HG03342 (cell line): ENCODE results near the gene ITSN1.

Experiments
- ATAC-seq: cut with Tn5 transposase; IDR thresholded peaks from one replicate; pipeline ENCODE4 v1.9.1; 2021; ENCODE audit warnings: mild to moderate bottlenecking, moderate library complexity; ENCODE audit not compliant: unreplicated experiment

Gene ITSN1

DNA sequence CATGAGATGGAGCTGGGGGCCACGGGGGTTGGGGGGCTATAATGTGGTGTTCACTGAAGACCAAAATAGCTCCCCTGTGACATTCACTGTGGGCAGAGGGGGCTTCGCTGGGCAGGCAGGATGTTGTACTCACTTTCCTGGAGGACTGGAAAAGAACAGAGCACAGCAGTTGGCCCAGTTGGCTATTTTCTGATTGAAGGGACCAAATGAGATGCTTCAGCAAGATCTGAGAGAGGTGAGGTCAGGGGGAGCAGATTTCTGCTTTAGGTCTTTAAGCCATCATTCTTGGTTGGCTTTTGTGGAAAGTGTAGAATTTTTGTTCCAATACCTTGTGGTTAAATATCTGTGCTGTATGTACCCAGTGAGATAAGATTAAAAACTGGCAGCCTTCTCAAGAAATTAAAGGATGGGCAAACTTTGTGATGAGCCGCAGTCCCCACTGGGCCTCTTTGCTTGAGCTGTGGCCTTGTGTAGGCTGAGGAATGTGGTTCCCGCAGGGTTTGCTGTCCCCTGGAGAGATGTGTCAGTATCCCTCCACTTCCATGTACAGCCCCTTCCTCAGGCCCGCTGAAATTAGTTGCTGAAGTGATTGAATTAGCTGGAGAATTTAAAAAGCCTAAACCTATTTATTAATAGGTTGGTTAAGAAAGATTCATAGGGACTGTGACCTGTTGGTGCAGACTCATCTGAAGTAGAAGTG, 192.7 kb downstream of the ITSN1 start:
- no peak for ATAC-seq

DNA sequence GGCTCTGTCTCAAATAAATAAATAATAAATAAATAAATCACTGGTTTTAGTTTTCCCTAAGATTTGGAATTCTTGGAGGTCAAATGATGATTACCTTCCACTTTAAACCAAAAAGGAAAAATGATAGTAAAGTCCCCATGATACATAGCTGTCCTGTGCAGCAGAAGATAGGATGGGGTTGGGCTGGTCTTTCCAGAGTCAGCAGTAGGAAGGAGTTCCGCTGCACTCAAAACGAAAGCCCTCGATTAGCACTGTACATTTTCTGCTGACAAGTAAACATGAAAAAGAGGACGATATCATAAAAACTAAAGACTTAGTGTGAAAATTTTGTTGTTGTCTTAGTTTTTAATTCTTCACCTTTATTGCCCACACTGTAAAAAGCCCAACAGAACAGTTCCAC, 193.6 kb downstream of the ITSN1 start:
- ATAC-seq: no peak

DNA sequence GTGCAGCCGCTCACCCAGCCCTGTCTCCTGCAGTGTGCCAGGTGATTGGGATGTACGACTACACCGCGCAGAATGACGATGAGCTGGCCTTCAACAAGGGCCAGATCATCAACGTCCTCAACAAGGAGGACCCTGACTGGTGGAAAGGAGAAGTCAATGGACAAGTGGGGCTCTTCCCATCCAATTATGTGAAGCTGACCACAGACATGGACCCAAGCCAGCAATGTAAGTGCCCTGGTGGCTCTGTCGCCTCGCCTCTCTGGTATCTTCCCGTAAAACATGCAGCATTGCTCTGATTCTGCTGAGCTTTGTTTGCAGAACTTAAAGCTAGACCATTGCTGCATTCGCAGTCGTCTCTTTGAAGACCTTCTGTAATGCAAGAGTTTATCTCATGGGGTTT, 194.1 kb downstream of the ITSN1 start:
- ATAC-seq: no peak

DNA sequence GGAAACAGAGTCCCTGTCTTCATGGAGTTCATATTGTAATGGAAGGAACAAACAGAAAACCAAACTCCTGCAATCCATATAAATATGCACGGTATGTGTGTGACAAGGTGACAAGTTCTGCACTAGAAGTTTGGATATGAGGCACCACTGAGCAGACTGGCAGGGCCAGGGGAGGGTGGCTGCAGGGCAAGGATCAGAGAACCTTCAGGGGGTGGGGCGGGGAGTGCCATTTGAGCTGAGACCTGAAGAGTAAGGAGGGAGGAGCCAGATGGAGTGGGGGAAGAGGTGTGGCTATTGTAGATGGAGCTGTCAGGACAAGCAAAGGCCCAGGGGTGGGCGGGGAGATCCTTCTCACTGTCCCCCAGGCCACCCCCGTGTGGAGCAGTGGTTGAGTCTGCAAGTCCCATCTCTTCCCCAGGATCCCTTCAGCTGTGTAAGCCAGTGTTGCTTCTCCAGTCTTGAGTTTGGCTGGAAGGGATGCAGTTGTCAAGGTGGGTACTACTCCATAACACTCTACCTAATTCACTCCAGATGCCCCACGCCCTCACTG, 196.9 kb downstream of the ITSN1 start:
- no peak for ATAC-seq

DNA sequence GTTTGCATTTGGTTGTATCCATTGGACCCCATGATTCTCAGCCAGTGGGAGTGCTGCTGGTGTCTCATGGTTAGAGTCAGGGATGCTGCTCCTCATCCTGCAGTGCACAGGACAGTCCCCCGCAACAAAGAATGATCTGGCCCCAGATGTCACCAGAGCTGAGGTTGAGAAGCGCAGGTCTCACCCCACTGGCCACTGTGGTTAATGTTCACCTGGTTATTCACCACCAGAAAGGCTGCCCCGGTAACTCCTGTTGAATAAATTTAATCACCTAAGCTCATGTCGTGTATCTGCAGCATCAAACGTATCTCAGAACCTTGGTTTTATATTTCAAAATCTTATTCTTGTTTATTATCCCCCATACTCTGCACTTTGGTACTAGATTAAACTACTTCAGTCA, 197.5 kb downstream of the ITSN1 start:
- ATAC-seq: no peak

DNA sequence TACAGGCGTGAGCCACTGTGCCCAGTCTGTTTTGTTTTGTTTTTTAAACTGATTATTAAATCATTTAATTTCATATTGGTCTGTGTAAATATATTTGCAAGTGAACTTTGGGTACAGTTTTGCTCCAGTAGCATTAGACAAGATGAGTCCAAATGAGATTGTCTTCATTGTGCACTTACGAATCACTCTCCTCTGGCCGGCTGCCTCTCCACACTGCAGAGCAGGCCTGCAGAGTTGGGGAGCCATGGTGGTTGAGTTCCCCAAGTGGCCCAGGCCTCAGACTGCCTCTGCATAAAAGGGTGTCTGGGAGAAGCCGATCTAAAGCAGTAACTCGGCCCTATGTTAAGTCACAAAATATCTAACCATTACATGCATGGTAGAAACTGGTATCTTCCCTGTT, 198.5 kb downstream of the ITSN1 start:
- no peak for ATAC-seq

DNA sequence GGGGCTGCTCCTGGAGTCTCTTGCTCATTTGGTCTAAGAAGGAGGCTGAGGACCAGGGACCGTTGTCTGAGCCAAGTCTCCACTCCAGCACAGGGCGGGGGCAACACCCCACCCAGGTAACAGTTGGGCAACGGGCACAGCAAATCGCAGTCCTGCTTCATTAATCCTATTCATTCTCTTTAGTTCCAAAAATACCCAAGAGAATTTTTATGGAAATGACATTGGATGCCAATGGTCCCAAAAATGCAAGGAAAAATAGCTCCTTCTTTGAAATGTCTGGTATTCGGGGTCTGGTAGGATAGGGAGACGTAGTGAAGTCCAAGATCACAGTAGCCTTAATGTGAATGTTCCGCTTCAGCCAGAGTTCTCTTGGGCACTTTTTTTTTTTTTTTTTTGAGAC, 199.3 kb downstream of the ITSN1 start:
- ATAC-seq: no peak

DNA sequence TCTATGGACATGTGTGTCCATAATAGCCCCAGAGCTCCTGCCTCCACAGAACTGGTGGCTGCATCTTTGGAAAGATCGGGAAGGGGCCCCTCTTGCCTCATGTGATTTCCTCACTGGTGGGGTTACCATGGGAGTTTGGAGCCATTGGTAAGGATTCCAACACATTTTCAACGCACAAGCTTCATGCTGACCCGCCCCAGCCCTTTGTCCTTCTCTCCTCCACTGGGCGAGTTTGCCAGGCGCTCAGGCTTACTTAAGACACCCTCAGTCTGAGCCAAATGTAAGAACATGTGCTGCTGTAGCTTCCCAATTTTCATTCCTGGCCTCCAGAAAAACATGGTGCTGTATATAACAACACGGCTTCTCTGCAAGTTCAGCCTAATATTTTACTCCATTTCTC, 200.9 kb downstream of the ITSN1 start:
- ATAC-seq: no peak

DNA sequence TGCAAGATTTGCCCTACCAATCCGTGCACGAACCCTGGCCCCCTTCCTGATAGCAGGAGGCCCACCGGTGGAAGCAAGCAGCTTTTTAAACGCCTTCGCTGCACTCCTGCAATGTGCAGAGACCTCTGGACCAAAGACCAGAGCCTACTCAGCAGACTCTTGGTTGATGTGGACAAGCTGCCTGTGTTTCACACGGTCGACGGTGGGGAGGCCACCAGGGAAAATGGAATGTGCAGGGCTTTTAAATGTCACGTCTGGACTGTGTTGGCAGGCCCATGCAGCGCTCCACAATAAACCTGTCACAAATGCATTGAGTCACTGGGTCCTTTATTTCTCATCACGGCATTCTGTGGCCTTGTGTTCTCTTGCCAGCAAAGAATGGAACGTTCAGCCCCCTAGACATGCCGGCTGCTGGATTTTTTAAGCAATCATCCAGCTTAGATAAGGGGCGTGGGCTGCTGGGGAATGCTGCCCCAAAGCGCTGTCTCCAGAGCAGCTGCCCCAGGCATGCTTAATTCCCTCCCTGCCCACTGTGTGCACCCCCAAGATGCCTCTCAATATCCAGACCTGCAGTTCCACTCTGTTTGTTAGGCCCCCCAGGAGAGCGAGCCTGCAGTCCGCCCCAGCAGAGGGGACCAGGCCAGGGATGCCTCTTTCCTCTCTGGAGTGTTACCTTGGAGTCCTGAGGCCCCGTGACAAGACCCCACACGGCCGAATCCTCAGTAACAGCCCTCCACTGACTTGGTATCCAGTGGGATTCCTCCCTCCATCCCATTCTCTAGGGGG, 202.0 kb downstream of the ITSN1 start:
- ATAC-seq: no peak

DNA sequence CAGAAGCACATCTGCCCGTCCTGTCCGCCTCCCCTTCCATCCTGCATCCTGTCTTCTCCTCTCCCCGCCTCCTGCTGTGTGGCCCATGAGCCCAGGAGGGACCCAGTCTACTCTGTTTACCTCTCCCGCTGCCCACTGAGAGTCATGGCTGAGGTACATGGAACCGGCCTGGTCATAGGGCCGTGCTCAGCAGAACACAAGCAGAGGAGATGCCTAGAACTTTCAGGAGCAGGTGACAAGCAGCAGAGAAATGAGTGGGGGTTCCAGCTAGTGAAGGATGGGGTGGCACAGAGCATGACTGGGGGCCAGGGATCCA, 202.5 kb downstream of the ITSN1 start:
- no peak for ATAC-seq

DNA sequence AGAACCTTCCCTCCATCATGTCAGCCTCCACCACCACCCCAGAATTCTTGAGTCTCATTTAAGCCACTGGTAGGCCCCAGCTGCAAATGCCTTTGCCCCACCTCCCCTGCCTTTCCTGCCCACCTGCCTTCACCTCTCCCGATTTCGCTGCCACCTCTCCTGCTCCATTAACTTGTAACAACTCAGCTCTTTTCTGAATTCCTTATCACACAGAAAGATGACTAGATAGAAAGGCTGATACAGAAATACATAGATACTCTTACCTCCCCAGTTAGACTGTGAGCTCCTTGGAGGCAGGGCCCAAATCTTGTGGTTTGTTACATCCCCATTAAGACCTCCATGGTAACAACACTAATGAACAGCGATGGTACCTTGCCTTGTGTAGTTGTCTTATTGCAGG, 203.8 kb downstream of the ITSN1 start:
- no peak for ATAC-seq

DNA sequence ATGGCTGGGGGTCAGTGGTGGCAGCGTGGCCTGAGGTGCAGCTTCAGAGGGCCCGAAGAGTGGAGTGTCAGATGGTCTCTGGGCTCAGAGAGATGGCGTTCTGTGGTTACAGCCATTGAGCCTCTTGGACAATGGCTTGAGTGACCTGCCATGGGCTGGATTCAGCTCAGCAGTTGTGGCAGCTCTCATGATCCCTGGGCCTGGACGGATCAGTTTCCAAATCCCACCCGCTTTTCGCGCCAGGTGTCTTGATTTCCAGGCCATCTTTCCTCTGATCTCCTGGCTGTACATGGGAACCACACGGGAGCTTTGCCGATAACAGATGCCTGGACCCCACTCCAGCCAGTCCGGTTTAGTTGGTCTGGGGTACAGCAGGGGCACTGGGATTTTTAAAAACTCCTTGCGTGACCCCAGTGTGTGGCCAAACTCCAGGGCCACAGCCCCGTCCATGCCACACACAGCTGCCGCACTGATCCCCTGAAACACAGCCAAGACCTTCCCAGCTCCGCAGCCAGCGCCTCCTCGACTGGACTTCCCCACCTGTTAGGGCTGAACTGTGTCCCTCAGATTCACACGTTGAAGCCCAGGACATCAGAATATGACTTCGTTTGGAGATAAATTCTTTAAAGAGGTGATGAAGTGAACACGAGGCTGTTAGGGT, 205.4 kb downstream of the ITSN1 start:
- no peak for ATAC-seq

DNA sequence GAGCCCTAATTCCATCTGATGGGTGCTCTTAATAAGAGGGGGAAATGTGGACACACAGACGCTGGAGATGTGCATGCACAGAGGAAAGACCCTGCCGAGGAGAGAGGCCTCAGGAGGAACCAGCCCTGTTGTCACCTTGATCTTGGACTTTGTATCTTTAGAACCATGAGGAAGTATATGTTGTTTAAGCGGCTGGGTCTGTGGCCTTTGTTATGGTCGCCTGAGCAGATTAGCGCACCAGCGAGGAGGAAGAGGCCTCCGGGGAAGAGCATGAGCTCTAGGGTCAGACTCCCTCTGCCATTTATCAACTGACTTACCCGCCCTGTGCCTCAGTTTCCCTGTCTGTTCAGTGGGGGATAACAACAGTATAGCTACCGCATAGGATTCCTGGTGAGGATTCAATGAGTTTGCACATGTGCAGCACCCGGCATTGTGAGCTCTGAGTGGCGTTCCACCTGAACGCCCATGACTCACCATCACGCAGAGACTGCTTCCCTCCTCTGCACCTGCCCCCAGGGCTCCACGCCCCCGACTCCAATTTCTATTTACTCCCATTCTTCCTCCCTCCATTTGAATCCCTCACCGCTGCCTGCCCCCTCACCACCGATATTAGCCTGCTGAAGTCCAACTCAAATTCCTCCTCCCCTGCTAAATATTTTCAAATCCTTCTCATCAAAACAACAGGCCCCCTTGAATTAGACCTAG, 206.1 kb downstream of the ITSN1 start:
- ATAC-seq: no peak

DNA sequence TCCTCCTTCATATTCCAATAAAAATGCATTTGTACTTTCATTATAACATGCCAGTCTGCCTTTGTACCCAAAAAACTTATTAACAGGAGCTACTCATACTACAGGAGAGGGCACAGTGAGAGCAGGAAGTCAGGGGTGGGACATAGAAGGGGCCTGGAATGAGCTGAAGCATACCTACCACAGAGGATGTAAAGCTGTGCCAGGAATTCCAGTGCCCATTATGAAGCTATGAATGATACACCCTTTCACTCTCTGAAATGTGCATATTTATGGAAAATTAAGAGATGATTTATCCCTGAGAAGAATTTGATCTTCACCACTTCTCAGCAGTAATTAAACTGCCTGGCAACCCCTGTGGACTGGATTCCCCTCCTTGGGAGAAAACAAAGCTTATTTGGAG, 207.5 kb downstream of the ITSN1 start:
- no peak for ATAC-seq

DNA sequence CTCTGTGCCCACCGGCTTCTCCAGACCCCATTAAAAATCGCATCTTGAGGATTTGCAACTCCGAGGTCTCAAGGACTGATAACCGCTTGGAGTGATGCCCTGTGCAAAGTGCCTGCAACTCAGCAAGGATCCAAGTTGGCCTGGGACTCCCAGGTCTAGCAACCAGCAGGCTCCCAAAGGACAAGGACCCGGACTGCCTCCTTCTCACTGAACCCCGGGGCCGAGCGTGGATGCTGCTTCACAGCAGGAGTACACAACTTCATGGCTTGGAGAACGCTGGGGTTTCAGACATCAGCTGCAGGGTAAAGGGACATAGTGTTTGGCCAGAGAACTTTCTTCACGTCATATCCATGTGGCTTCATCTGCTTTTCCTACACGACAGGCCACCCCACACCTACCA, 208.1 kb downstream of the ITSN1 start:
- ATAC-seq: no peak

DNA sequence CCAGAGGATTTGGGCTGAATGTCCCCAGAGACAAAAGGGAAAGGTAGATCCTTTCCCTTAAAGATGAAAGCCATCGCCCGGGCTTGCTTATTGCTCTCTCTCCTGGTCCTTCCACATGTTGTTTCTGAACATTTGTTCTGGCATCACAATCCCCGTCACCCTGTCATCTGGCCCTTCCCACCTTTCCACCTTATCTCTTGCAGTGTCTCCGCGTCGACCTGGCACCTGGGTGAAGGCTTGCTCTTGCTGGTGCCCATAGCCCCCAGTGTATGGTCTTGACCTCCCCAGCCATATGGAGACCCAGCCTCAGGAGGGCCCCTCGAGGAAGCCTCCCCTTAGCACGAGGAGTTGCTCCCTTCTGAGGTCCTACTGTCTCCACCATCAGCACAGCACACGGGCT, 208.7 kb downstream of the ITSN1 start:
- no peak for ATAC-seq

DNA sequence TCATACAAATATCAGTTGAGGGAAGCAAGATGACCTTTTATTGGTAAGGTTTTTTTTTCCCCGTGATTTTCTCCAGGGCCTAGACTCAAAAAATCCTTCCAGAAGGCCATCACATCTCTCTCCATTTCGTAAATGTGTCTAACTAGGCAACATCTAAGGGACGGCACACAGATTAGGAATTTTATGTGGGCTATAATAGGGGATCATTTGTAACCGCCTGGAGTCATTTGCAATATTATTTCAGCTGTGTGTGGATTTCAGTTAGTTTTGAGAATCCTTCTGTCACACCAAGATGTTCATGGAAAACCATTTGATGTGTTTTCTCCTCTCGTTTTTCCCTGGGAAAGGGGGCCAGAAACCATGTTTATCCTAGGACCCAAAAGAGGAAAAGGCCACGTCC, 210.2 kb downstream of the ITSN1 start:
- no peak for ATAC-seq

DNA sequence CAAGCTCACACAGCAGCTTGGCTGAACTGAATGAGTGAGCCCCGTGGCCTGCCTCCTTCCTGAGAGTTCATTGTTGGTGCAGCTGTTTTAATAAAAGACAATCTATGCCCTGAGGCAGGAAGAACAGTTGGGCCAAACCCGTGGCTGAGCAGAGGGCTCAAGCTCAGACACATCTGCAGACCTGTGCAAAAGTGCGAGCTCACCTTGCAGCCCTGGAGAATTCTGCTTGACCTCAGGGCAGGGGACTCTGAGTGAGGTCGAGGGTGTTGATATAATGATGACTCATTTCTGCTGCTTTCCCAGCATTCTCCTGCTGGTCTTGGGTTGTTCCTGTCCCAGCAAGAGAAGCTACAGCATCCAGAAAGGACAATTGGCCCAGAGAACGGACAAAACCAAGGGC, 212.3 kb downstream of the ITSN1 start:
- no peak for ATAC-seq

DNA sequence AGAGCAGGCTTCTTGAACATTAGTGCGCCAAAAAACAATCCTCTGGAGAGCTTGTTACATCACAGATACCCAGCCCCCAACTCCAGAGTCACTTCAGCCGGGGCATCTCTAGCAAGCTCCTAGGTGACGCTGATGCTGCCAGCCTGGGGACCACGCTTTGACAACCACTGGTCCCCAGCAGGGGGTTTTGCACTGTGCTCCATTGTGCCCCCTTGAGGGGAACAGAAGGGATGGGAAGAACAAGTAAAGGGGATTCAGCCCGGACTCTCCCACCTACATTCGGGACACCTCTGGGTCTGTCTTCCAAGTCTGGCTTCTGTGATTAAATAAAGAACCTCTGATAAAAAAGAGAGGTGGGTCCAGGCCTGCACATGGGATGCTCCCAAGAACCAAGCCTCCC, 212.9 kb downstream of the ITSN1 start:
- ATAC-seq: no peak

DNA sequence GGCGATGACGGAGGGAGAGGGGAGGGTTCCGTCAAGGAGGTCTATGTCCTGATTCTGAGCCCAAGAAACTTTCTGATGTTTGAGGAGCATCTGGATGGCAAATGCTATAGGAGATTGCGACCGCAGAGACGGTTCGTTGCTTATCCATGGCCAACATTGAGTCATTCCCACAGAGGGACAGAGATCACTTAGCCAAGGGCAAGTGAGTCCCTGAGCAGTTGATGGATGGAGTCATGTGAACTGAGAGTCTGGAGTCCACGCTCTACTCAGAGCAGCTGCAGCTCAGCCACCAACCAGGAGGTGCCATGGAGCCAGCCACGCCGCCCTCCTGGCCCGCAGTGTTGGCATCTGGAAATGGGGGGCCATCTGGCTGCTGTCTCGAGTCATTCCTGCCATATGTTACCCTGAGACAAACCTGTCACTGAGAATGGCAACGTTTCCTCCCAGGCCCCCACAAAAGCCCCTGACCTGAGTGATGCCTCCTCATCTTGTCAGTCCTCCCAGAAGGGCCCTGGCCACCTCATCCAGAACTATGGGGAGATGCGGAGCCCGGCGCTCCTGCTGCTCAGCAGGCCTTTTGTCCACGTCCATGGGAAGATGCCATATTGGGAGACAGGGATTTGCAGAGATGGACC, 214.7 kb downstream of the ITSN1 start:
- ATAC-seq: no peak
